Limb (tissue), 2 donors: ENCODE results near the gene STK11IP.

Experiments
- DNase-seq, 2 donors: peaks; one replicate each; pipeline ENCODE4 v3.0.0-alpha.2; 2016; ENCODE audit errors: extremely low spot score in 2 of 2

STK11IP gene

GRCh38 chr2:219578811-219579613 lies 18.6 kb upstream of the STK11IP start:
- DNase-seq, result no peak

GRCh38 chr2:219581346-219581745 lies 16.3 kb upstream of the STK11IP start:
- no peak for DNase-seq

DNA sequence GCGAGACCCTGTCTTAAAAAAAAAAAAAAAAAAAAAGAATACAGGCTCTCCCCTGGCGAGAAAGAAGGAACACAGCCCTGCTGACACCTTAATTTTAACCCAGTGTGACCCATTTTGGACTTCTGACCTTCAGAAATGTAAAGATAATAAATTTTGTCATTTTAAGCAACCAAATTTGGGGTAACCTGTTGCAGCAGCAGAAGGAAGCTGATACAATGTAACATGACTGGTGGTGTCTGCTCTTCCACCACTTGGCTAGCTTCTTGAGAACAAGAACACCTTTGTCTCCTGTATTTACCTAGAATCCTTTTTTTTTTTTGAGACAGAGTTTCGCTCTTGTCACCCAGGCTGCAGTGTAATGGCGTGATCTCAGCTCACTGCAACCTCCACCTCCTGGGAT lies 6.6 kb upstream of the STK11IP start:
- DNase-seq, result no peak

GRCh38 chr2:219592736-219593135 lies 4.9 kb upstream of the STK11IP start:
- no peak for DNase-seq

GRCh38 chr2:219593154-219593553 lies 4.5 kb upstream of the STK11IP start:
- no peak for DNase-seq

DNA sequence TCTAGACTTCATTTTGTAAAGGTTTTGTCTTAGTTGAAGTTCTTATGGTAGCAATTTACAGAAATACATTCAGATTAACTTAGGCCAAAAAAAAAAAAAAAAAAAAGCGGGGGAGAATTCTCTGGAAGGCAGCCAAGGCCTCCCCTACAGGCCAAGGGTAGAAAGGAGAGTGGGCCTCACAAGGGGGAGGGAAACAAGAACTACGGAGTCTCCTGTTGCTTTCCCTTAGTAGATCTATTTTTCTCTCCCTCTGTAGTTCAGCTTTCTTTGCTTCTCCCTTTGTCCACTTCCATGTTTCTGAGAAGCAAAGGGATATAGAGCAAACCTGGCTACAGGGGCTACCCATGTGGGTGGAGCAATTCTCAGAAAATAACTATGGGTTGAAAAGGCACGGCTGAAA lies 2.4 kb upstream of the STK11IP start:
- peak; percentile 78 to 82 for DNase-seq

DNA sequence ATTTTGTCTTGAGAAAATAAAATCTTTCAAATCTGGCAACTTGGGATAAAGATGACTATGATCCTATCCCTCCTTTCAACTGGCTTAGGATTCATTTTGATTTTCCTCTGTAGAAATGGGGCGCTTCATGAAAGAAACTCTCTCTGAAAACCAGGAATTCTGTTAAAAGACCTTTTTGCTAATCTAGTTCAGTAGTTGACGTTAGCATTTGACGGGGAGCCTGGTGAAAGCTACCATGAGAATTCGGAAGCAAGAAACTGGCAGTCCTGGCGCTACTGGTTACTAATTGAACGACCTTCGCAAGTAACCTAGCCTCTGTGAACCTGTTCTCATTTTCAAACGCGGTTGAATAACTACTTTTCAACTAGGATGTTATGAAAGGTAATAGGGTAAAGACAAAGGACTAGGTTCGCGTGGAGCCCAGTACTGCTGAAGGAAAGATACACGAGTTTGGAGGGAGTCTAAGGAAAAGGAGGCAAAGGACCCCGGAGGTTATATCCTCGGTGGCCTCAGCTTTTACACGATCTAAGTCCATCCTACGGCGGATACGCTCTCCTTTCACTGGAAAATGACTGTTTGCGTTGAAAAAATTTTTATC lies 604 bp upstream of the STK11IP start:
- DNase-seq, result no peak

GRCh38 chr2:219598308-219599078 lies 836 bp downstream of the STK11IP start:
- DNase-seq, result no peak

GRCh38 chr2:219603771-219604170 lies 6.1 kb downstream of the STK11IP start:
- DNase-seq, result no peak

- DNase-seq, result no peak
Measured at GRCh38 chr2:219605607-219605954, 7.9 kb downstream of the STK11IP start.

DNA sequence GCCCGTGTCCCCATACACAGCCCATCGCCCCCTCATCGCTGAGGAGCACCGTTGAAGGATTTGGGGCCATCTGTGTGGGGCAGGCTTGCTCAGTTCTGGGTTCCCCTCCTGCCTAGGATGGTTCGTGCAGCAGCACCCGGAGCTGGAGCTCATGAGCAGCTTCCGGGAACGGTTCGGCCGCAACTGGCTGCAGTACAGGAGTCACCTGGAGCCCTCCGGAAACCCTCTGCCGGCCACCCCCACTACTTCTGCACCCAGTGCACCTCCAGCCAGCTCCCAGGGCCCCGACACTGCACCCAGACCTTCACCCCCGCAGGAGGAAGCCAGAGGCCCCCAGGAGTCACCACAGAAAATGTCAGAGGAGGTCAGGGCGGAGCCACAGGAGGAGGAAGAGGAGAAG lies 10.3 kb downstream of the STK11IP start:
- DNase-seq, result no peak

- DNase-seq, result no peak
Measured at GRCh38 chr2:219608399-219608964, 10.8 kb downstream of the STK11IP start.

DNA sequence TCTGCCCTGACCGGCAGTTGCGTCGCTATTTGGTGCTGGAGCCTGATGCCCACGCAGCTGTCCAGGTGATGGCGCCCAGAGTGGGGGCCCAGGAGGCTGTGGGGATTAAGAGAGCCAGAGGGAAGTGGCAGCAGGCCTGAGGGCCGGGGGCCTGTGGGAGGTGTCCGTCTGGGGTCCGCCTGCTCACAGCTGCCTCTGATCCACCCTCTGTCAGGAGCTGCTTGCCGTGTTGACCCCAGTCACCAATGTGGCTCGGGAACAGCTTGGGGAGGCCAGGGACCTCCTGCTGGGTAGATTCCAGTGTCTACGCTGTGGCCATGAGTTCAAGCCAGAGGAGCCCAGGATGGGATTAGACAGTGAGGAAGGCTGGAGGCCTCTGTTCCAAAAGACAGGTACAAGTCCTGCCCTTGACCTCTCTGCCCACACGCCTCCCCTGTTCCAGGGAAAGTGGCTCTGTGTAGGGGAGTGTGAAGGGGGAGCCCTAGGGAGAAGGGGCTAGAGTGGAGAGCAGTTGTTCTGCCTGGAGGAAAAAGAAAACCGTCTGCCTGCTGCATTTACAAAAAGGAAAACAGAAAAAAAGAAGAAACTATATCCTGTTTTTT lies 11.6 kb downstream of the STK11IP start:
- DNase-seq, result no peak

DNA sequence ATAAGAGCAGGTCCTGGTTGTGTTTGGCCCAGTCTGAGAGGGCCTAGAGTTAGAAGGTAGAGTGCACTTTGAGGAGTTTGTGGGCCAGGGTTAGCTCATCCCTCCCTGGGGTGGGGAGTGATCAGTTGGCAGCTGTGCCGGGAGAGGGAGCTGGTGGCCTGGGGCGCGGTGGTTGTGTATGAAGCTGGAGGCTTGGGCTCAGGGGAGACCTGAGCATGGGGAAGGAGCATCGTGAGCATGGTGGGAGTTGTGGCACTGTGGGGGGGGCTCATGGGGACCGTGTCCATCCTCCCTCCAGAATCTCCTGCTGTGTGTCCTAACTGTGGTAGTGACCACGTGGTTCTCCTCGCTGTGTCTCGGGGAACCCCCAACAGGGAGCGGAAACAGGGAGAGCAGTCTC lies 13.6 kb downstream of the STK11IP start:
- no peak for DNase-seq

- DNase-seq, result no peak
Measured at GRCh38 chr2:219611866-219612576, 14.4 kb downstream of the STK11IP start.

DNA sequence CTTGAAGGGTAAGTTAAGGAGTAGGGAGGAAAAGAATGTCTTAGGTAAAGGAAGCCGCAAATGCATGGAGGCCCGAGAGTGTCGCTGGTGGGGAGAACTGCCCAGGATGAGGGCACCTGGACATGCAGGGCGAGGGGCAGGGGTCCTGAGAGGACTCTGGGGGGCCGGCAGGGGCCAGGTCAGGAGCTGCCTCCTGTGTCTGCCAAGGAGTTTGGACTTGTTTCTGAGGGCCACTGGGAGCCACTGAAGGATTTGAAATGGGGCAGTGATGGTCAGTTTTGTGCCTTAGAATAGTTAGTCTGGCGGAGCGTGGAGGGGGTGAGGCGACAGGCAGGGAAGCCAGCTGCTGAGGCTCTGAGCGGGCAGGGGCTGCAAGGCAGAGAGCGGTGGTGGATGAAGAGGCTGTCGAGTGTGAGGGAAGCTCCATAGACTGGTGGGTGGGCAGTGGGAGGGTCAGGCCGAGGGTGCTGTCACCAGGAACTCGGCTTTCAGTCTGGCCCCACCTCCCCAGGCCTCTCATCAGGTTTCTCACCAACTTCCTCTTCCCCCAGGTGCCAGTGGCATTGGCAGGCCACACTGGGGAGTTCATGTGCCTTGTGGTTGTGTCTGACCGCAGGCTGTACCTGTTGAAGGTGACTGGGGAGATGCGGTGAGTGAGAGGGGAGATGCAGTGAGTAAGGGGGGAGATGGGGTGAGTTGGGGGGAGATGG lies 15.1 kb downstream of the STK11IP start:
- no peak for DNase-seq

- no peak for DNase-seq
Measured at GRCh38 chr2:219613461-219614070, 15.9 kb downstream of the STK11IP start.

DNA sequence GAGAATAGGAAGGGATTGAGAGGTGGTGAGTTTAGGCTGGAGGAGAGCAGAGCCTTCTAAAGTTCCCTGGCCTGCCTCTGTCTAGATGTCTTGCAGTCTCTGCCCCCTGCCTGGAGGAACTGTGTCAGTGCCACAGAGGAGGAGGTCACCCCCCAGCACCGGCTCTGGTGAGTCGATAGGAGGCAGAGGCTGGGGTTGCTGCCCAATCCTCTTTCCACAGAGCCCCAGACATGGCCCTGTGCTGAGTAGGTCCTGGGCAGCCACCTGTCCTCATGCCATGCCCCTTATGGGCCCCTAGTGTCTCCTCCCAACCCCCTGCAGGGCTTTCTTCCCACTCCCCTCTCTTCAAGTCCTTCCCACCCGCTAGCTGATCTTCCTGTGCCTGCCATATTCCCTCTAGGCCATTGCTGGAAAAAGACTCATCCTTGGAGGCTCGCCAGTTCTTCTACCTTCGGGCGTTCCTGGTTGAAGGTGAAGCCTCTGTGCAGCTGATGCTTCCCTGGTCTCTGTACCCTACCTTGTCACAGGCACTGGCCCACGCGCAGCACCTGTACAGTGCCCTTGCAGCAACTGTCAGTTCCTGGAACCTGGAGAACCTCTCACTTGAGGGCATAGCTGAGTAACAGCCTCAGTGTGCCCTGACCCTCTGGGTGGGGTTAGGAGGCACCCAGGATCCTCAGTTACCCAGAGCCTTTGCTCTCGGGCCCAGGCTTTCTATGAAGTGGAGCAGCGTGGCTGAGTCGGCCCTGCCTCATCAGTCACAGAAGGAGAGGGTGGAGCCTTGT lies 16.6 kb downstream of the STK11IP start:
- DNase-seq, result no peak

DNA sequence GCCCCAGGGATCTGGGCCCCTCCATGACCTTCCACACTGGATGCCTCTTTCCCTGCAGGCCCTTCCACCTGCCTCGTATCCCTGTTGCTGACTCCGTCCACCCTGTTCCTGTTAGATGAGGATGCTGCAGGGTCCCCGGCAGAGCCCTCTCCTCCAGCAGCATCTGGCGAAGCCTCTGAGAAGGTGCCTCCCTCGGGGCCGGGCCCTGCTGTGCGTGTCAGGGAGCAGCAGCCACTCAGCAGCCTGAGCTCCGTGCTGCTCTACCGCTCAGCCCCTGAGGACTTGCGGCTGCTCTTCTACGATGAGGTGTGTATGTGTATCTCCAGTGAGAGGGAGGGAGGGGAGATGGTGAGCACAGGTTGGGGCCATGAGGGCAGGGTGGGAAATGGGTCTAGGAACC lies 17.4 kb downstream of the STK11IP start:
- DNase-seq, result no peak
